CD4-positive, alpha-beta T cell (primary cell): ENCODE measurements around the gene STOML2. TPM values are rescaled to one million over a fixed set of nuclear protein-coding genes. Genes with fewer than 3 reads are reported as not detected.

Experiments used
- ATAC-seq: fragments of 200-7000 bp; cut with Tn5 transposase; one replicate; pipeline ENCODE4 v1.10.0; 2022; ENCODE audit warnings: mild to moderate bottlenecking; ENCODE audit not compliant: poor library complexity
- CTCF ChIA-PET: fragments of 350-600 bp; sonication (Branson Sonifier 250); formaldehyde crosslinking; loops from one replicate; lab custom pipeline; 2021; ENCODE audit warnings: antibody characterized with exemption, inconsistent platforms; lab: Charles Lee
- POLR2A ChIA-PET: fragments of 350-600 bp; sonication (Branson Sonifier 250); formaldehyde crosslinking; loops from one replicate; lab custom pipeline; 2021; ENCODE audit warnings: antibody characterized with exemption, inconsistent platforms; lab: Charles Lee
- DNase-seq, 14 experiments: peaks; one replicate each; pipeline ENCODE4 v3.0.0-alpha.2; 2013 to 2020; ENCODE audit warnings: mixed read lengths in 2 of 14
- H3K27ac ChIP-seq, 2 donors: one replicate each; pipeline versions ENCODE4 v1.5.1 to v1.7.0; 2013; ENCODE audit warnings: low read length in 2 of 2, low read depth in 1 of 2, mild to moderate bottlenecking in 1 of 2
- H3K27me3 ChIP-seq, 2 experiments: 1 replicate in 1 of 2; 2 replicates in 1 of 2; pipeline versions ENCODE4 v1.6.1 to v1.7.0; 2013; ENCODE audit warnings: low read length in 2 of 2, control low read depth in 1 of 2, mild to moderate bottlenecking in 1 of 2, moderate library complexity in 1 of 2; ENCODE audit not compliant: insufficient read depth in 2 of 2, control insufficient read depth in 1 of 2
- H3K36me3 ChIP-seq: one replicate; pipeline ENCODE4 v1.6.1; 2013; ENCODE audit warnings: low read length, control low read depth; ENCODE audit not compliant: insufficient read depth
- H3K4me1 ChIP-seq: one replicate; pipeline ENCODE4 v1.6.1; 2013; ENCODE audit warnings: low read length, control low read depth; ENCODE audit not compliant: insufficient read depth
- H3K4me3 ChIP-seq: one replicate; pipeline ENCODE4 v1.5.1; 2013; ENCODE audit warnings: mild to moderate bottlenecking, low read length, moderate library complexity
- H3K9me3 ChIP-seq, 2 experiments: 1 replicate in 1 of 2; 2 replicates in 1 of 2; pipeline versions ENCODE4 v1.6.1 to v1.7.0; 2013; ENCODE audit warnings: low read length in 2 of 2, mild to moderate bottlenecking in 2 of 2, control low read depth in 1 of 2, moderate library complexity in 1 of 2; ENCODE audit not compliant: control insufficient read depth in 1 of 2, insufficient read depth in 1 of 2
- H3K27ac Mint-ChIP-seq: one replicate; pipeline ENCODE4 v1.8.0; 2020; ENCODE audit warnings: mixed read lengths
- H3K27me3 Mint-ChIP-seq: one replicate; pipeline ENCODE4 v1.8.0; 2021; ENCODE audit warnings: mixed read lengths
- H3K36me3 Mint-ChIP-seq: one replicate; pipeline ENCODE4 v1.8.0; 2021; ENCODE audit warnings: low read depth, mixed read lengths
- H3K4me1 Mint-ChIP-seq: one replicate; pipeline ENCODE4 v1.8.0; 2021; ENCODE audit warnings: low read depth, mixed read lengths
- H3K4me3 Mint-ChIP-seq: one replicate; pipeline ENCODE4 v1.8.0; 2020; ENCODE audit warnings: mild to moderate bottlenecking, mixed read lengths
- H3K9me3 Mint-ChIP-seq: one replicate; pipeline ENCODE4 v1.8.0; 2020; ENCODE audit warnings: mixed read lengths
- CTCF ChIP-seq: fragments of 200-600 bp; IDR thresholded peaks from one replicate; pipeline ENCODE4 v1.8.0; 2022; ENCODE audit warnings: antibody characterized with exemption, mild to moderate bottlenecking
- intact Hi-C, 2 experiments: fragments of 100-400 bp; cut with DNase I in 1 of 2; cut with micrococcal nuclease in 1 of 2; formaldehyde crosslinking; loops; one replicate each; pipeline versions ENCODE4 v1.15.1 to v1.9.0; 2023 to 2025; cut with DNase I, micrococcal nuclease
- total RNA-seq, 174 experiments: library from RNA in 2 of 174; stranded (reverse) in 2 of 174; gene quantifications; one replicate each; pipeline ENCODE4 v1.2.3 and lab custom pipeline; 2021 to 2026

The STOML2 gene
- total RNA-seq, 2 experiments from 2014 or later = 29.8 to 30.5 TPM

- ChIA-PET CTCF (interaction anchor here (1.1 to 4.3 kb wide), 2 partner anchors 18 to 39 kb away, joined by 4 to 26 read pairs; partner anchors contain the start of gene PIGO), POLR2A (interaction anchor here (5.0 kb wide), 1 partner anchor 16 kb away, joined by 51 read pairs; the partner anchor contains the start of gene PIGO)
- Histone ChIP-seq H3K9me3 (no peaks in the 10 kb centered on the region), H3K4me1 (peaks cover 24% of the 10 kb centered on the region), H3K27ac (no peak overlapping the region), H3K4me3 (no peak overlapping the region), H3K36me3 (peaks cover 7% of the 10 kb centered on the region), H3K27me3 (no peaks in the 10 kb centered on the region)
- no peak for TF ChIP-seq CTCF
- no peak for DNase-seq
- Mint-ChIP-seq H3K27ac (peak overlapping the region; percentile 91), H3K4me3 (peak overlapping the region; percentile 96), H3K27me3 (no peaks in the 10 kb centered on the region), H3K36me3 (peaks cover 8% of the 10 kb centered on the region), H3K4me1 (peaks cover 25% of the 10 kb centered on the region), H3K9me3 (no peaks in the 10 kb centered on the region)
- intact Hi-C loops = loop anchor here in 1 of 2 experiments (2.0 to 10.0 kb wide), 3 partner anchors 37 to 553 kb away; partner anchors contain the start of genes ATOSB, ENHO and SIGMAR1
- ATAC-seq = no peak
Measured at GRCh38 chr9:35078066-35078465, 24.9 kb downstream of the STOML2 start.

GRCh38 chr9:35076848-35077247 lies 26.1 kb downstream of the STOML2 start:
- ChIA-PET POLR2A (interaction anchor here (5.0 kb wide), 1 partner anchor 18 kb away, joined by 51 read pairs; the partner anchor contains the start of gene PIGO), CTCF (interaction anchor here (1.1 to 4.3 kb wide), 2 partner anchors 19 to 40 kb away, joined by 4 to 26 read pairs; partner anchors contain the start of gene PIGO)
- Mint-ChIP-seq H3K27ac (no peak overlapping the region), H3K4me3 (no peak overlapping the region), H3K36me3 (peaks cover 17% of the 10 kb centered on the region), H3K9me3 (no peaks in the 10 kb centered on the region), H3K27me3 (no peaks in the 10 kb centered on the region), H3K4me1 (peaks cover 32% of the 10 kb centered on the region)
- no peak for TF ChIP-seq CTCF
- Histone ChIP-seq H3K4me3 (no peak overlapping the region), H3K27ac (no peak overlapping the region), H3K9me3 (no peaks in the 10 kb centered on the region), H3K36me3 (peaks cover 7% of the 10 kb centered on the region), H3K4me1 (peaks cover 27% of the 10 kb centered on the region), H3K27me3 (no peaks in the 10 kb centered on the region)
- intact Hi-C loops = loop anchor here in 1 of 2 experiments (10.0 kb wide), 2 partner anchors 442 to 552 kb away; partner anchors contain the start of genes ENHO and SIGMAR1
- DNase-seq (no peak), ATAC-seq (no peak)

- no peak for DNase-seq
- H3K9me3 ChIP-seq = no peaks in the 10 kb centered on the region
- Mint-ChIP-seq H3K4me1 (peaks cover 44% of the 10 kb centered on the region), H3K4me3 (no peak overlapping the region), H3K36me3 (peaks cover 30% of the 10 kb centered on the region), H3K27ac (no peak overlapping the region), H3K27me3 (no peaks in the 10 kb centered on the region), H3K9me3 (no peaks in the 10 kb centered on the region)
- TF ChIP-seq CTCF = no peak
- no peak overlapping the region for H3K27ac ChIP-seq
- no peak for ATAC-seq
- no peak overlapping the region for H3K4me3 ChIP-seq
- intact Hi-C loops = loop anchor here in 1 of 2 experiments (10.0 kb wide), 2 partner anchors 441 to 551 kb away; partner anchors contain the start of genes ENHO and SIGMAR1
- H3K27me3 ChIP-seq = no peaks in the 10 kb centered on the region
- peaks cover 32% of the 10 kb centered on the region for H3K4me1 ChIP-seq
- peaks cover 7% of the 10 kb centered on the region for H3K36me3 ChIP-seq
- ChIA-PET CTCF (no interaction called here), POLR2A (no interaction called here)
Measured at GRCh38 chr9:35075358-35075757, 27.6 kb downstream of the STOML2 start.
